D341Med (cell line): ENCODE results near the gene PHLPP2.

Experiments
- DNase-seq: peaks from one replicate; pipeline ENCODE4 v3.0.0; 2012; ENCODE audit warnings: low spot score

Gene PHLPP2

GRCh38 chr16:71666928-71667707, 57.4 kb downstream of the PHLPP2 start:
- no peak for DNase-seq

GRCh38 chr16:71666264-71666663, 58.2 kb downstream of the PHLPP2 start:
- DNase-seq = no peak

GRCh38 chr16:71659471-71659870, 65.0 kb downstream of the PHLPP2 start:
- DNase-seq = no peak

GRCh38 chr16:71658771-71659170, 65.7 kb downstream of the PHLPP2 start:
- no peak for DNase-seq

- DNase-seq = no peak
Observed at GRCh38 chr16:71649704-71650103, 74.8 kb downstream of the PHLPP2 start.

- DNase-seq = no peak
Observed at GRCh38 chr16:71648921-71649320, 75.6 kb downstream of the PHLPP2 start.

- DNase-seq = no peak
Observed at GRCh38 chr16:71648162-71648561, 76.3 kb downstream of the PHLPP2 start.

GRCh38 chr16:71647391-71647790, 77.1 kb downstream of the PHLPP2 start:
- DNase-seq = no peak

GRCh38 chr16:71645450-71645849, 79.1 kb downstream of the PHLPP2 start:
- DNase-seq = peak; percentile 67

GRCh38 chr16:71637398-71637797, 87.1 kb downstream of the PHLPP2 start:
- DNase-seq = no peak

- no peak for DNase-seq
Observed at GRCh38 chr16:71635632-71636031, 88.9 kb downstream of the PHLPP2 start.

GRCh38 chr16:71631776-71632175, 92.7 kb downstream of the PHLPP2 start:
- DNase-seq = no peak

- no peak for DNase-seq
Observed at GRCh38 chr16:71630808-71631207, 93.7 kb downstream of the PHLPP2 start.

GRCh38 chr16:71629278-71630016, 95.1 kb downstream of the PHLPP2 start:
- DNase-seq = no peak

GRCh38 chr16:71628810-71629209, 95.7 kb downstream of the PHLPP2 start:
- DNase-seq = no peak

- DNase-seq = no peak
Observed at GRCh38 chr16:71627731-71628181, 96.7 kb downstream of the PHLPP2 start.

GRCh38 chr16:71626858-71627213, 97.7 kb downstream of the PHLPP2 start:
- DNase-seq = no peak

GRCh38 chr16:71626018-71626857, 98.3 kb downstream of the PHLPP2 start, which contains the start of gene MARVELD3:
TSS of gene MARVELD3 (plus strand) at chr16:71626184. CDS start at chr16:71626230, 46 bp downstream.
- DNase-seq = peak; percentile 55

- DNase-seq = no peak
Observed at GRCh38 chr16:71625113-71625850, 99.2 kb downstream of the PHLPP2 start.

- DNase-seq = no peak
Observed at GRCh38 chr16:71623597-71623996, 100.9 kb downstream of the PHLPP2 start.

GRCh38 chr16:71622088-71622487, 102.4 kb downstream of the PHLPP2 start:
- no peak for DNase-seq

GRCh38 chr16:71618429-71618828, 106.1 kb downstream of the PHLPP2 start:
- no peak for DNase-seq
